Sigmoid colon (tissue), 3 donors: ENCODE results near the gene KDM6A.

Experiments
- POLR2A ChIP-seq, 2 donors: fragments of 450-650 bp; IDR thresholded peaks; one replicate each; pipeline ENCODE4 v1.6.1; 2016; ENCODE audit warnings: antibody characterized with exemption in 2 of 2, mild to moderate bottlenecking in 2 of 2, moderate library complexity in 2 of 2
- TF ChIP-seq, protein P1 (sequence below), 4 experiments: fragments of 450-650 bp in 3 of 4; fragments of 200-600 bp in 1 of 4; IDR thresholded peaks; one replicate each; pipeline ENCODE4 v1.5.1; 2016 to 2019; ENCODE audit warnings: antibody characterized with exemption in 4 of 4, mild to moderate bottlenecking in 3 of 4, moderate library complexity in 2 of 4

DNA sequence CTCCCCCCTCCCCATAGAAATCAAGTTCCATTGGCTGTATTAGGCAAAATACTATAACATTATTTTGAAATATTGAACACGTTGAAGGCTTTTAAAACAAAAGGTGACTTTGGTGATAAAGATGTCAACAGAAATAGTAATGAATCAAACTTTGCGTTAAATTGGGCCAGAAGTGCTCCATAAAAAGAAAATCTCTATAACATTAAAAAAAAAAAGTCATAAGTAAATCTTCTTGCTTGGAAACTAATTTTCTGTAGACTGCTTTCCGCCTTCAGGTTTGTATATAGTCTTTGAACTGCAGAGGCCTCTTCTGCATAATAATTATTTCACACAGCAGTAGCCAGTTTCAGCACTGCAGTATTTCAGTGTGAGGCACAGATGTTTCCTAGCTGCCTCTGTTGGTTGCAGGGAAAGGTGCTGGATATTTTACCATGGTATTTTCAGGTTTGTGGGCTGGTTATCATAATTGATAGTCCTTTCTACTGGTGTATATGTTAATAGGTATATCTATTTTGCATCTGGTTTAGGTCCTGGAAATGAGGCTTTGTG is 158.9 kb downstream of the KDM6A start:
- TF ChIP-seq POLR2A (IDR thresholded peaks at IDR 0.05) = no peak
- TF ChIP-seq, protein P1, sequence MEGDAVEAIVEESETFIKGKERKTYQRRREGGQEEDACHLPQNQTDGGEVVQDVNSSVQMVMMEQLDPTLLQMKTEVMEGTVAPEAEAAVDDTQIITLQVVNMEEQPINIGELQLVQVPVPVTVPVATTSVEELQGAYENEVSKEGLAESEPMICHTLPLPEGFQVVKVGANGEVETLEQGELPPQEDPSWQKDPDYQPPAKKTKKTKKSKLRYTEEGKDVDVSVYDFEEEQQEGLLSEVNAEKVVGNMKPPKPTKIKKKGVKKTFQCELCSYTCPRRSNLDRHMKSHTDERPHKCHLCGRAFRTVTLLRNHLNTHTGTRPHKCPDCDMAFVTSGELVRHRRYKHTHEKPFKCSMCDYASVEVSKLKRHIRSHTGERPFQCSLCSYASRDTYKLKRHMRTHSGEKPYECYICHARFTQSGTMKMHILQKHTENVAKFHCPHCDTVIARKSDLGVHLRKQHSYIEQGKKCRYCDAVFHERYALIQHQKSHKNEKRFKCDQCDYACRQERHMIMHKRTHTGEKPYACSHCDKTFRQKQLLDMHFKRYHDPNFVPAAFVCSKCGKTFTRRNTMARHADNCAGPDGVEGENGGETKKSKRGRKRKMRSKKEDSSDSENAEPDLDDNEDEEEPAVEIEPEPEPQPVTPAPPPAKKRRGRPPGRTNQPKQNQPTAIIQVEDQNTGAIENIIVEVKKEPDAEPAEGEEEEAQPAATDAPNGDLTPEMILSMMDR (IDR thresholded peaks at IDR 0.05) = no peak
